Left lobe of liver (tissue), 2 donors: ENCODE results near the gene CXCR5. TPM values are rescaled to one million over a fixed set of nuclear protein-coding genes. Genes with fewer than 3 reads are reported as not detected.

Source experiments
- ATAC-seq: fragments of 200-7000 bp; cut with Tn5 transposase; one replicate; pipeline ENCODE4 v1.9.1; 2020; ENCODE audit warnings: mild to moderate bottlenecking, moderate library complexity
- DNase-seq: peaks from one replicate; pipeline ENCODE4 v3.0.0-alpha.2; 2020; ENCODE audit warnings: low spot score
- total RNA-seq: library from RNA; stranded (reverse); gene quantifications from one replicate; pipeline ENCODE4 v1.2.1, GENCODE V29; 2021
- donor health status: DM: no; HTN: no; CAD: no; lungs with moderate emphysema.
- donor health status: DM: no; HTN: yes; CAD: no.

CXCR5 gene
- total RNA-seq, 1 donor from 2014 or later: 0.08 TPM

GRCh38 chr11:118897721-118898310 lies 14.1 kb downstream of the CXCR5 start:
- ATAC-seq (no peak), DNase-seq (peak; percentile 42)

GRCh38 chr11:118898400-118899295 lies 15.0 kb downstream of the CXCR5 start:
- ATAC-seq: no peak
- DNase-seq: peak; percentile 46

GRCh38 chr11:118899296-118899688 lies 15.6 kb downstream of the CXCR5 start:
- DNase-seq: peak; percentile 44

GRCh38 chr11:118899706-118900360 lies 16.1 kb downstream of the CXCR5 start:
- peak; percentile 44 for DNase-seq

More at GRCh38 chr11:118899296-118899688, 15.6 kb downstream of the CXCR5 start:
- peak; percentile 13 for ATAC-seq

GRCh38 chr11:118900535-118901384 lies 17.1 kb downstream of the CXCR5 start:
- no peak for ATAC-seq
- DNase-seq: no peak

More at GRCh38 chr11:118899706-118900360, 16.1 kb downstream of the CXCR5 start:
- ATAC-seq: peak; percentile 5

GRCh38 chr11:118901494-118902335 lies 18.0 kb downstream of the CXCR5 start:
- peak; percentile 10 for ATAC-seq
- no peak for DNase-seq

GRCh38 chr11:118902336-118903203 lies 18.9 kb downstream of the CXCR5 start:
- ATAC-seq (no peak), DNase-seq (peak; percentile 41)

- DNase-seq: no peak
- no peak for ATAC-seq
Observed at GRCh38 chr11:118903204-118904015, 19.7 kb downstream of the CXCR5 start.

GRCh38 chr11:118907051-118908042 lies 23.7 kb downstream of the CXCR5 start:
- DNase-seq (peak; percentile 89), ATAC-seq (peak; percentile 89)

GRCh38 chr11:118908264-118908663 lies 24.6 kb downstream of the CXCR5 start:
- DNase-seq: no peak
- ATAC-seq: no peak

- ATAC-seq (no peak), DNase-seq (no peak)
Observed at GRCh38 chr11:118908901-118909618, 25.4 kb downstream of the CXCR5 start.

- no peak for DNase-seq
- no peak for ATAC-seq
Observed at GRCh38 chr11:118909619-118910308, 26.1 kb downstream of the CXCR5 start.

GRCh38 chr11:118910309-118911112 lies 26.8 kb downstream of the CXCR5 start:
- DNase-seq (no peak), ATAC-seq (peak; percentile 25)

- ATAC-seq: peak; percentile 31
- no peak for DNase-seq
Observed at GRCh38 chr11:118911113-118911879, 27.6 kb downstream of the CXCR5 start.
